ENCODE measurements around the gene SOCS1.

GRCh38 chr16:11301645-11302501, 45.9 kb upstream of the SOCS1 start:
- TF ChIP-seq CTCF (conservative IDR thresholded peaks at IDR 0.05; ENCODE audit: low read length), result no peak
- no peak for TF ChIP-seq EZH2phosphoT487 (IDR thresholded peaks at IDR 0.05; ENCODE audit: borderline replicate concordance, low read depth, low read length)

Data from OCI-LY7 (cell line).